IMR-90 (cell line): Measurements from ENCODE around the gene ZBTB44. TPM values are rescaled to one million over a fixed set of nuclear protein-coding genes. Genes with fewer than 3 reads are reported as not detected.

Experiments
- ATAC-seq: fragments of 200-7000 bp; cut with Tn5 transposase; 2 replicates; pipeline ENCODE4 v1.9.1; 2020; ENCODE audit warnings: low read depth, mild to moderate bottlenecking, moderate library complexity
- BruUV-seq: library from RNA; stranded (reverse); fragments of 400-500 nt; replicated peaks from 2 replicates; lab custom pipeline; 2021; lab: Mats Ljungman, UMichigan
- CTCF ChIA-PET: fragments of 300-600 bp; formaldehyde crosslinking; extraction: SDS; loops from one replicate; lab custom pipeline; 2021; ENCODE audit warnings: antibody characterized with exemption; lab: Yijun Ruan, JAX
- POLR2A ChIA-PET: fragments of 300-600 bp; sonication (Branson Sonifier 250); formaldehyde crosslinking; loops from one replicate; lab custom pipeline; 2022; ENCODE audit warnings: antibody characterized with exemption; ENCODE audit not compliant: unreplicated experiment; lab: Charles Lee
- DNase-seq: peaks from one replicate; pipeline ENCODE4 v3.0.0; 2013
- H2AFZ ChIP-seq: replicated peaks from 2 replicates; pipeline ENCODE3; 2013; ENCODE audit warnings: low read length, mild to moderate bottlenecking; ENCODE audit not compliant: poor library complexity
- H2AK5ac ChIP-seq: 2 replicates; pipeline ENCODE4 v1.6.1; 2013; ENCODE audit warnings: low read depth, low read length, inconsistent platforms
- H2AK9ac ChIP-seq: replicated peaks from 2 replicates; pipeline ENCODE3; 2013; ENCODE audit warnings: mild to moderate bottlenecking, low read depth, low read length, moderate library complexity; ENCODE audit not compliant: poor library complexity
- H2BK120ac ChIP-seq: 2 replicates; pipeline ENCODE4 v1.6.1; 2013; ENCODE audit warnings: low read depth, low read length, inconsistent platforms
- H2BK15ac ChIP-seq: 3 replicates; pipeline ENCODE4 v1.6.1; 2013; ENCODE audit warnings: low read depth, low read length, inconsistent platforms
- H2BK20ac ChIP-seq: 2 replicates; pipeline ENCODE4 v1.6.1; 2013; ENCODE audit warnings: low read depth, mild to moderate bottlenecking, inconsistent platforms, low read length, moderate library complexity
- H2BK5ac ChIP-seq: 2 replicates; pipeline ENCODE4 v1.6.1; 2013; ENCODE audit warnings: mild to moderate bottlenecking, low read depth, low read length, inconsistent platforms; ENCODE audit not compliant: poor library complexity, severe bottlenecking
- H3K14ac ChIP-seq: replicated peaks from 2 replicates; pipeline ENCODE4 v1.6.1; 2013; ENCODE audit warnings: low read depth, low read length, inconsistent platforms
- H3K18ac ChIP-seq: 2 replicates; pipeline ENCODE4 v1.6.1; 2013; ENCODE audit warnings: low read depth, low read length, control low read depth
- H3K23ac ChIP-seq: 2 replicates; pipeline ENCODE4 v1.6.1; 2013; ENCODE audit warnings: low read depth, low read length, inconsistent platforms
- H3K27ac ChIP-seq: 2 replicates; pipeline ENCODE4 v1.5.1; 2013; ENCODE audit warnings: mild to moderate bottlenecking, control low read depth, low read length; ENCODE audit not compliant: insufficient read depth
- H3K27me3 ChIP-seq: 2 replicates; pipeline ENCODE4 v1.6.1; 2013; ENCODE audit warnings: low read length; ENCODE audit not compliant: control insufficient read depth, insufficient read depth
- H3K36me3 ChIP-seq: 2 replicates; pipeline ENCODE4 v1.6.1; 2013; ENCODE audit warnings: low read length, mixed read lengths; ENCODE audit not compliant: control insufficient read depth, insufficient read depth
- H3K4ac ChIP-seq: 2 replicates; pipeline ENCODE4 v1.6.1; 2013; ENCODE audit warnings: low read depth, low read length, inconsistent platforms
- H3K4me1 ChIP-seq: 2 replicates; pipeline ENCODE4 v1.6.1; 2013; ENCODE audit warnings: low read length, mixed read lengths; ENCODE audit not compliant: control insufficient read depth, insufficient read depth
- H3K4me2 ChIP-seq: 2 replicates; pipeline ENCODE4 v1.6.1; 2013; ENCODE audit warnings: low read depth, mild to moderate bottlenecking, control low read depth, low read length, moderate library complexity
- H3K4me3 ChIP-seq: 2 replicates; pipeline ENCODE4 v1.5.1; 2013; ENCODE audit warnings: low read depth, mild to moderate bottlenecking, control low read depth, low read length, moderate library complexity; ENCODE audit not compliant: insufficient read depth
- H3K56ac ChIP-seq: 2 replicates; pipeline ENCODE4 v1.6.1; 2013; ENCODE audit warnings: low read length, inconsistent platforms; ENCODE audit not compliant: insufficient read depth; ENCODE audit errors: extremely low read depth
- H3K79me1 ChIP-seq, 2 experiments: 2 replicates each; pipeline ENCODE4 v1.6.1; 2013; ENCODE audit warnings: low read length in 2 of 2, inconsistent platforms in 1 of 2, low read depth in 1 of 2
- H3K9ac ChIP-seq: 2 replicates; pipeline ENCODE4 v1.6.1; 2013; ENCODE audit warnings: low read depth, low read length, control low read depth
- H3K9me1 ChIP-seq: 2 replicates; pipeline ENCODE4 v1.6.1; 2013; ENCODE audit warnings: low read length, inconsistent platforms; ENCODE audit not compliant: insufficient read depth
- H3K9me3 ChIP-seq: 2 replicates; pipeline ENCODE4 v1.6.1; 2013; ENCODE audit warnings: low read length; ENCODE audit not compliant: control insufficient read depth, insufficient read depth
- H4K20me1 ChIP-seq: 2 replicates; pipeline ENCODE4 v1.6.1; 2013; ENCODE audit warnings: low read length, inconsistent platforms; ENCODE audit not compliant: insufficient read depth
- H4K5ac ChIP-seq: 2 replicates; pipeline ENCODE4 v1.6.1; 2013; ENCODE audit warnings: mild to moderate bottlenecking, low read depth, low read length, control low read depth
- H4K8ac ChIP-seq, 2 experiments: 2 replicates each; pipeline ENCODE4 v1.6.1; 2013; ENCODE audit warnings: low read depth in 2 of 2, low read length in 2 of 2, control low read depth in 1 of 2, inconsistent platforms in 1 of 2
- H4K91ac ChIP-seq: 2 replicates; pipeline ENCODE4 v1.6.1; 2013; ENCODE audit warnings: low read depth, low read length, inconsistent platforms; ENCODE audit not compliant: insufficient read depth
- BHLHE40 ChIP-seq: fragments of 150-350 bp; IDR thresholded peaks from 2 replicates; pipeline ENCODE4 v1.6.1; 2016; ENCODE audit warnings: mild to moderate bottlenecking, low read depth, low read length
- CEBPB ChIP-seq: IDR thresholded peaks from 2 replicates; pipeline ENCODE4 v1.6.1; 2012; ENCODE audit warnings: low read depth, low read length, improper control_type of control experiment
- CHD1 ChIP-seq: IDR thresholded peaks from 2 replicates; pipeline ENCODE4 v1.6.1; 2012; ENCODE audit warnings: low read depth, low read length, improper control_type of control experiment
- CTCF ChIP-seq: conservative IDR thresholded peaks from 2 replicates; pipeline ENCODE4 v1.5.1; 2012; ENCODE audit warnings: mild to moderate bottlenecking, low read depth, low read length, improper control_type of control experiment
- ELK1 ChIP-seq: fragments of 150-350 bp; IDR thresholded peaks from 2 replicates; pipeline ENCODE4 v1.6.1; 2016; ENCODE audit warnings: low read depth, mild to moderate bottlenecking, low read length, moderate library complexity, borderline replicate concordance
- FOS ChIP-seq: fragments of 150-350 bp; IDR thresholded peaks from 2 replicates; pipeline ENCODE4 v1.6.1; 2016; ENCODE audit warnings: low read depth, low read length
- MAFK ChIP-seq: IDR thresholded peaks from 2 replicates; pipeline ENCODE4 v1.6.1; 2012; ENCODE audit warnings: low read depth, low read length, improper control_type of control experiment
- MAZ ChIP-seq: IDR thresholded peaks from 2 replicates; pipeline ENCODE4 v1.6.1; 2012; ENCODE audit warnings: low read depth, mild to moderate bottlenecking, low read length, improper control_type of control experiment, moderate library complexity, borderline replicate concordance
- MXI1 ChIP-seq: IDR thresholded peaks from 2 replicates; pipeline ENCODE4 v1.6.1; 2012; ENCODE audit warnings: low read depth, mild to moderate bottlenecking, low read length, moderate library complexity, borderline replicate concordance
- NFE2L2 ChIP-seq: fragments of 150-350 bp; IDR thresholded peaks from 2 replicates; pipeline ENCODE4 v1.6.1; 2016; ENCODE audit warnings: low read depth, mild to moderate bottlenecking, low read length
- POLR2A ChIP-seq: IDR thresholded peaks from 2 replicates; pipeline ENCODE4 v1.6.1; 2012; ENCODE audit warnings: mild to moderate bottlenecking, low read depth, low read length
- RAD21 ChIP-seq: IDR thresholded peaks from 2 replicates; pipeline ENCODE4 v1.6.1; 2012; ENCODE audit warnings: low read length, improper control_type of control experiment
- RCOR1 ChIP-seq: IDR thresholded peaks from 2 replicates; pipeline ENCODE4 v1.6.1; 2012; ENCODE audit warnings: mild to moderate bottlenecking, low read length, improper control_type of control experiment; ENCODE audit not compliant: insufficient replicate concordance
- RFX5 ChIP-seq: IDR thresholded peaks from 2 replicates; pipeline ENCODE4 v1.8.0; 2012; ENCODE audit warnings: low read depth, mild to moderate bottlenecking, low read length, moderate library complexity
- USF2 ChIP-seq: fragments of 150-350 bp; IDR thresholded peaks from 2 replicates; pipeline ENCODE4 v1.6.1; 2017; ENCODE audit warnings: mild to moderate bottlenecking, antibody characterized with exemption, low read length, low read depth
- WGBS, 2 experiments: methylation state at CpG; one replicate each; pipeline versions ENCODE4 v1.1.5 to v1.1.7; 2013; ENCODE audit warnings: missing lambda C conversion rate in 2 of 2; ENCODE audit not compliant: insufficient read length in 1 of 2; ENCODE audit errors: extremely low coverage in 2 of 2; 5-methylcytosine and 5-hydroxymethylcytosine counted together
- dilution Hi-C: fragments of 300-500 bp; cut with HindIII; formaldehyde crosslinking; loops from one replicate; pipeline ENCODE4 v1.14.3; 2018; ENCODE audit warnings: low sequenced_read_pairs; ENCODE audit not compliant: unreplicated experiment
- in situ Hi-C: fragments of 300-500 bp; cut with MboI; formaldehyde crosslinking; loops from 3 replicates; pipeline ENCODE4 v1.14.3; 2019; ENCODE audit warnings: low sequenced_read_pairs, inconsistent platforms, mixed read lengths
- intact Hi-C: fragments of 100-400 bp; cut with micrococcal nuclease; formaldehyde crosslinking; loops from 2 replicates; pipeline ENCODE4 v1.10.0; 2022
- polyA plus RNA-seq, 3 experiments: library from polyadenylated mRNA; depleted of rRNA; stranded (reverse); fragments of >200 nt; gene quantifications; 2 replicates each; pipeline ENCODE4 v1.2.3, GENCODE V29; 2012; ENCODE audit warnings: low replicate concordance in 1 of 3
- total RNA-seq: library from RNA; depleted of rRNA; stranded (reverse); fragments of >200 nt; gene quantifications from 2 replicates; pipeline ENCODE4 v1.2.3, GENCODE V29; 2012

ZBTB44 gene
- total and polyA plus RNA-seq, 2 of the 4 experiments (the other 2 are of a cell fraction), result 6.9 to 23.3 TPM

- Histone ChIP-seq H2BK5ac (no peak overlapping the region), H3K23ac (no peak overlapping the region), H3K18ac (no peak overlapping the region), H3K4ac (no peak overlapping the region), H3K4me2 (no peak overlapping the region), H3K56ac (no peak overlapping the region), H2AK9ac (no peak overlapping the region), H2BK20ac (no peak overlapping the region), H3K4me1 (no peaks in the 10 kb centered on the region), H3K4me3 (no peak overlapping the region), H3K27ac (no peak overlapping the region), H3K27me3 (no peaks in the 10 kb centered on the region), H2AK5ac (no peak overlapping the region), H4K91ac (no peak overlapping the region), H3K36me3 (peaks cover 9% of the 10 kb centered on the region), H3K9me1 (no peaks in the 10 kb centered on the region), H2AFZ (no peak overlapping the region), H3K9me3 (no peaks in the 10 kb centered on the region), H3K9ac (no peak overlapping the region), H4K20me1 (no peaks in the 10 kb centered on the region), H3K14ac (no peak overlapping the region), H4K5ac (no peak overlapping the region), H4K8ac (no peak overlapping the region), H3K79me1 (peaks cover 0 to 10% of the 10 kb centered on the region in 2 experiments; a peak in 1 of 4 replicates), H2BK15ac (no peak overlapping the region), H2BK120ac (no peak overlapping the region)
- no peak for DNase-seq
- intact Hi-C loops (no loop called here), in situ Hi-C loops (no loop called here), dilution Hi-C loops (no loop called here)
- TF ChIP-seq CEBPB (no peak), POLR2A (no peak), RFX5 (no peak), RCOR1 (no peak), BHLHE40 (no peak), RAD21 (no peak), ELK1 (no peak), FOS (no peak), NFE2L2 (no peak), CTCF (no peak), MAZ (no peak), MXI1 (no peak), CHD1 (no peak), USF2 (no peak), MAFK (no peak)
- WGBS, 2 experiments, result 100% methylated on average over 2 of the region's 6 CpGs; no CpG with 5 or more reads in 1 of the 2 experiments
- no TSS peak for BruUV-seq
- CTCF ChIA-PET, result no interaction called here
- no peak for ATAC-seq
- POLR2A ChIA-PET, result no interaction called here
These were observed 54.0 kb downstream of the ZBTB44 start for GRCh38 chr11:130260742-130261141.
